ENCODE data around the gene GNAI2. TPM values are rescaled to one million over a fixed set of nuclear protein-coding genes. Genes with fewer than 3 reads are reported as not detected.

The GNAI2 gene
- total and polyA plus RNA-seq, 2 donors from 2014 or later = 141 to 245 TPM

DNA sequence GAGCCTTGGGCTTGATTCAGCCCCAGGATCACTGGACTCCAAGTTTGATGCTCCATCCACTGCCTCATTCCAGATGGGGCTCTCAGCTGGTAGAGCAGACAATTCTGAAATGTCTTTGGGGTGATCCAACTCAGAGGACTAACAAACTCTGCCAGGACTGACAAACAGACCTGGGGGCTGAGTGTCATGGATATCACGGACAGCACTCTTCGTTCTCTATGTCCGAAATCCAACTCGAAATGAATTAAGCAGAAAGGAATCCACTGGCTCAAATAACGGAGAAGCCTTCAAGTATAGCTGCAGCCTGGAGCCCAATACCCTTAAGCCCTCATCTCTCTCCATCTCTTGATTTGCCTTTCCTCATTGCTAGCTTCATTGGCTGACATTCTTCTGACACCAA, 16.7 kb upstream of the GNAI2 start:
- Histone ChIP-seq H3K36me3 (ENCODE audit: control insufficient read depth in 2 of 3, insufficient read depth in 3 of 3, low read length in 3 of 3) (no peaks in the 10 kb centered on the region), H3K4me3 (ENCODE audit: low read length in 3 of 3) (no peak overlapping the region), H3K9me3 (ENCODE audit: control insufficient read depth in 2 of 3, insufficient read depth in 1 of 3, low read length in 3 of 3) (no peaks in the 10 kb centered on the region), H3K4me1 (ENCODE audit: control insufficient read depth in 2 of 3, insufficient read depth in 2 of 3, low read depth in 1 of 3, low read length in 3 of 3) (peaks cover 0 to 2% (median 0%) of the 10 kb centered on the region in 3 donors), H3K27me3 (ENCODE audit: control insufficient read depth, insufficient read depth, low read length) (no peaks in the 10 kb centered on the region), H3K9ac (ENCODE audit: low read length in 3 of 3) (no peak overlapping the region), H3K27ac (ENCODE audit: low read depth in 2 of 2, low read length in 2 of 2) (no peak overlapping the region)
- FAIRE-seq (no peak), DNase-seq (no peak)
- TF ChIP-seq CTCF (IDR thresholded peaks at IDR 0.05; ENCODE audit: borderline replicate concordance, extremely low read depth, insufficient read depth) = no peak
- intact Hi-C loops (cut with DNase I) = no loop called here

DNA sequence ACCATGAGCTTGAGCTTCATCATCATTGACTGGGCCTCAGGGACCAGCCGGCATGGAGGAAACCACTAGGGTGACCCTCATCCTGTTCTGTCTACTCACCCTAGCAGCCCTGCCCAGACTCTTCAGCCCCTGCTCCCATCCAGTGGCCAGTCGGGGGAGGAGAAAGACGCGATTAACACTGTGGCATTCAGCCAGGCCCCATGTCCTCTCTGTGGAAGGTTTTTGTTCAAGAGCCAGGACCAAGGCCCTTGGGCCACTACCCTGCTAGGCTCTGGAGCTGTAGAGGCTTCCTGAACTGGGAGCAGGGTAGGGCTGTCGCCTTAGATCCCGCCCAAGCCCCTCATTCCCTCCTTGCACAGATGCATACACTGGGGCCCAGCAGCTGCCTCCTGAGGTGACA, 15.9 kb upstream of the GNAI2 start:
- H3K36me3 ChIP-seq (ENCODE audit: control insufficient read depth in 2 of 3, insufficient read depth in 3 of 3, low read length in 3 of 3) = no peaks in the 10 kb centered on the region
- no peak overlapping the region for H3K9ac ChIP-seq (ENCODE audit: low read length in 3 of 3)
- no peak overlapping the region for H3K27ac ChIP-seq (ENCODE audit: low read depth in 2 of 2, low read length in 2 of 2)
- H3K9me3 ChIP-seq (ENCODE audit: control insufficient read depth in 2 of 3, insufficient read depth in 1 of 3, low read length in 3 of 3) = no peaks in the 10 kb centered on the region
- intact Hi-C loops (cut with DNase I) = no loop called here
- no peaks in the 10 kb centered on the region for H3K27me3 ChIP-seq (ENCODE audit: control insufficient read depth, insufficient read depth, low read length)
- FAIRE-seq (no peak), DNase-seq (no peak)
- H3K4me3 ChIP-seq (ENCODE audit: low read length in 3 of 3) = no peak overlapping the region
- H3K4me1 ChIP-seq (ENCODE audit: control insufficient read depth in 2 of 3, insufficient read depth in 2 of 3, low read depth in 1 of 3, low read length in 3 of 3) = peaks cover 0 to 2% (median 0%) of the 10 kb centered on the region in 3 donors
- no peak for TF ChIP-seq CTCF (IDR thresholded peaks at IDR 0.05; ENCODE audit: borderline replicate concordance, extremely low read depth, insufficient read depth)

GRCh38 chr3:50221051-50221410, 15.0 kb upstream of the GNAI2 start:
- intact Hi-C loops (cut with DNase I) = no loop called here
- H3K4me1 ChIP-seq (ENCODE audit: control insufficient read depth in 2 of 3, insufficient read depth in 2 of 3, low read depth in 1 of 3, low read length in 3 of 3) = peaks cover 0 to 2% (median 0%) of the 10 kb centered on the region in 3 donors
- no peak for DNase-seq
- peak overlapping the region in 1 of 3 donors; percentile 7 for H3K9ac ChIP-seq (ENCODE audit: low read length in 3 of 3)
- no peak for TF ChIP-seq CTCF (IDR thresholded peaks at IDR 0.05; ENCODE audit: borderline replicate concordance, extremely low read depth, insufficient read depth)
- peak overlapping the region in 1 of 2 donors; percentile 23 for H3K27ac ChIP-seq (ENCODE audit: low read depth in 2 of 2, low read length in 2 of 2)
- H3K4me3 ChIP-seq (ENCODE audit: low read length in 3 of 3) = no peak overlapping the region
- no peak for FAIRE-seq
- H3K27me3 ChIP-seq (ENCODE audit: control insufficient read depth, insufficient read depth, low read length) = no peaks in the 10 kb centered on the region
- H3K36me3 ChIP-seq (ENCODE audit: control insufficient read depth in 2 of 3, insufficient read depth in 3 of 3, low read length in 3 of 3) = no peaks in the 10 kb centered on the region
- no peaks in the 10 kb centered on the region for H3K9me3 ChIP-seq (ENCODE audit: control insufficient read depth in 2 of 3, insufficient read depth in 1 of 3, low read length in 3 of 3)

Measured in kidney (tissue), 14 donors.